Hepatocyte (in vitro differentiated cells): ENCODE results near the gene TBX10. TPM values are rescaled to one million over a fixed set of nuclear protein-coding genes. Genes with fewer than 3 reads are reported as not detected.
A peak's percentile ranks its signal among the peaks of the same experiment; 100 is the strongest.

Experiments
- DNase-seq: peaks from one replicate; pipeline ENCODE4 v3.0.0-alpha.2; 2016; ENCODE audit warnings: low spot score
- H2AFZ ChIP-seq: fragments of 200-600 bp; sonication (generic); 2 replicates; pipeline ENCODE4 v1.6.0; 2016; ENCODE audit warnings: antibody characterized with exemption, mild to moderate bottlenecking
- H3K27ac ChIP-seq: fragments of 200-600 bp; sonication (generic); 2 replicates; pipeline ENCODE4 v1.5.1; 2016; ENCODE audit warnings: mild to moderate bottlenecking
- H3K27me3 ChIP-seq: fragments of 200-600 bp; sonication (generic); 2 replicates; pipeline ENCODE4 v1.6.1; 2016
- H3K36me3 ChIP-seq: fragments of 200-600 bp; sonication (generic); replicated peaks from 2 replicates; pipeline ENCODE4 v1.5.1; 2016; ENCODE audit warnings: low read depth; ENCODE audit not compliant: insufficient read depth
- H3K4me1 ChIP-seq: fragments of 200-600 bp; sonication (generic); 2 replicates; pipeline ENCODE4 v1.5.1; 2016; ENCODE audit warnings: mild to moderate bottlenecking, moderate library complexity; ENCODE audit not compliant: insufficient read depth
- H3K4me2 ChIP-seq: fragments of 200-600 bp; sonication (generic); 2 replicates; pipeline ENCODE4 v1.6.0; 2016
- H3K4me3 ChIP-seq: fragments of 200-600 bp; sonication (generic); 2 replicates; pipeline ENCODE4 v1.5.1; 2016; ENCODE audit warnings: mild to moderate bottlenecking
- H3K79me2 ChIP-seq: fragments of 200-600 bp; sonication (generic); 2 replicates; pipeline ENCODE4 v1.6.0; 2017; ENCODE audit warnings: mild to moderate bottlenecking
- H3K9me2 ChIP-seq: fragments of 200-600 bp; sonication (generic); replicated peaks from 2 replicates; pipeline ENCODE4 v1.6.0; 2017; ENCODE audit warnings: mild to moderate bottlenecking; ENCODE audit not compliant: insufficient read depth
- H3K9me3 ChIP-seq: fragments of 200-600 bp; sonication (generic); 2 replicates; pipeline ENCODE4 v1.5.1; 2016; ENCODE audit warnings: low read depth, mild to moderate bottlenecking
- H4K20me1 ChIP-seq: fragments of 200-600 bp; sonication (generic); 2 replicates; pipeline ENCODE4 v1.6.0; 2016; ENCODE audit warnings: mild to moderate bottlenecking; ENCODE audit not compliant: insufficient read depth, poor library complexity, severe bottlenecking
- EZH2 ChIP-seq: fragments of 200-600 bp; sonication (generic); IDR thresholded peaks from 2 replicates; pipeline ENCODE4 v1.6.1; 2016; ENCODE audit warnings: antibody characterized with exemption, mild to moderate bottlenecking, borderline replicate concordance
- EZH2phosphoT487 ChIP-seq: fragments of 200-600 bp; sonication (generic); IDR thresholded peaks from one replicate; pipeline ENCODE4 v1.6.1; 2018; ENCODE audit warnings: antibody characterized with exemption, mild to moderate bottlenecking, low read depth, moderate library complexity; ENCODE audit not compliant: unreplicated experiment, severe bottlenecking
- WGBS: methylation state at CpG from one replicate; pipeline ENCODE4 v1.1.6; 2016; ENCODE audit warnings: low lambda C conversion rate; ENCODE audit errors: missing lambda C conversion rate; 5-methylcytosine and 5-hydroxymethylcytosine counted together
- polyA plus RNA-seq: library from polyadenylated mRNA; unstranded; fragments of >200 nt; fragmentation: Nextera tagmentation; extraction: Ambion mirVana; gene quantifications from 2 replicates; pipeline ENCODE4 v1.2.1, GENCODE V29; 2016
- total RNA-seq: library from RNA; depleted of rRNA; stranded (reverse); fragments of >200 nt; gene quantifications from 2 replicates; pipeline ENCODE4 v1.2.3, GENCODE V29; 2014
- TF ChIP-seq, protein P1 (sequence below): fragments of 200-600 bp; sonication (generic); IDR thresholded peaks from 2 replicates; pipeline ENCODE4 v1.5.1; 2016; ENCODE audit warnings: antibody characterized with exemption, mild to moderate bottlenecking; ENCODE audit not compliant: poor library complexity

The TBX10 gene
- total and polyA plus RNA-seq, 2 experiments from 2014 or later = 0.34 to 0.70 TPM

DNA sequence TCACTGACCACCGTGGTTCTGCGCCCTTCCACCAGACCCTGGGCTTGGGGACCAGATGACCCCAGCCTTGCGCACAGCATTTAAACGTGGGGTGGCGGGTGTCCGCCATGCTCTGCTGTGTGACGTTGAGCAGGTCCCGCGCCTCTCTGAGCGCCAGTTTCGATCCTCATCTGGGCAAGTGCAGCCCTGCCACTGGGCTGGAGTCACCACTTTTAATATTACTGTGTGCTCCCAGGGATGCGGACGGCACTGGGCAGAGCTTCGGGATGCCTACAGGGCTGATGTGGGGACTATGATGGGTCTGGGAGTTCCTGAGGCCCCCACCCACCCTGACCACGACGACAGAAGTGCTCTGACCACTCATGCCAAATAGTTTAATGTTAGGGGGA lies 8.6 kb downstream of the TBX10 start:
- peaks cover 13% of the 10 kb centered on the region for H3K4me1 ChIP-seq
- H2AFZ ChIP-seq = peak overlapping the region; percentile 71
- WGBS = 63% methylated on average over 16 of the region's 16 CpGs

DNA sequence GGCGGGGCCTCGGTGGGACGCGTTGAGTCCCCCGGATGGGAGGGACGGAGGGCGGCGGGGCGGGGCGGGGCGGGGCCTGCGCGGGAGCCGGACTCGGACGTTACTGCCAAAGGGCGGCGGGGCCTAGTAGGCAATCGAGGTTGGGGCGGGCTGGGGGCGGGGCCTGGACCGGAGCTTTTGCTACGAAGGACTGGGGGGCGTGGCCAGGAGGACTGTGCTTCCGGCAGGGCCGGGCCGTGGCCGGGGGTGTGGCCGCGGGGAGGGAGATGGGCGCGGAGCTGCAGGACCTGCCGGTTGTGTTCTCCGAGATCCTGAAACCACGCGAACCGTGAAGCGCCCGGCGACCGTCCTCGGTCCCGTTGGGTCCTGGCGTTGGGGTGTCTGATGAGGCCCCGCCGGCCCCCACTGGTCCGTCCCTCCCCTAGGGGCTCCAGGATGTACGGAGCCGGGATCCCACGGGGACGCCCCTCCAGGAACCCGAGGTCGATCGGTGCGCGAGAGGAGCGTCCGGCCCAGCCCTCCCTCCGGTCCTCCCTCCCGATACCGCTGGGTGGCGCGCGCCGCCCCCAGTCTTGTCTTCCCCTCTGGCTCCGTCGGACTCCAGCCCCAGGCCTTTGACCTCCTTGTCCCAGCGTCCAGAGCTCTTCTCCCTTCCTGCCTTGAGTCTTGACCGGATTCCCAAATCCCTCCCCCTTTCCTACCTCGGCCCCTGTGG lies 9.2 kb downstream of the TBX10 start:
- Histone ChIP-seq H3K9me3 (no peaks in the 10 kb centered on the region), H3K9me2 (no peaks in the 10 kb centered on the region), H3K4me3 (peak overlapping the region; percentile 28), H3K4me2 (peak overlapping the region; percentile 87), H3K36me3 (no peaks in the 10 kb centered on the region), H3K79me2 (no peaks in the 10 kb centered on the region), H4K20me1 (no peaks in the 10 kb centered on the region), H3K27ac (peak overlapping the region; percentile 93), H3K4me1 (peaks cover 13% of the 10 kb centered on the region), H3K27me3 (no peaks in the 10 kb centered on the region), H2AFZ (peak overlapping the region; percentile 71)
- TF ChIP-seq EZH2phosphoT487 (no peak), EZH2 (no peak)
- TF ChIP-seq, protein P1, sequence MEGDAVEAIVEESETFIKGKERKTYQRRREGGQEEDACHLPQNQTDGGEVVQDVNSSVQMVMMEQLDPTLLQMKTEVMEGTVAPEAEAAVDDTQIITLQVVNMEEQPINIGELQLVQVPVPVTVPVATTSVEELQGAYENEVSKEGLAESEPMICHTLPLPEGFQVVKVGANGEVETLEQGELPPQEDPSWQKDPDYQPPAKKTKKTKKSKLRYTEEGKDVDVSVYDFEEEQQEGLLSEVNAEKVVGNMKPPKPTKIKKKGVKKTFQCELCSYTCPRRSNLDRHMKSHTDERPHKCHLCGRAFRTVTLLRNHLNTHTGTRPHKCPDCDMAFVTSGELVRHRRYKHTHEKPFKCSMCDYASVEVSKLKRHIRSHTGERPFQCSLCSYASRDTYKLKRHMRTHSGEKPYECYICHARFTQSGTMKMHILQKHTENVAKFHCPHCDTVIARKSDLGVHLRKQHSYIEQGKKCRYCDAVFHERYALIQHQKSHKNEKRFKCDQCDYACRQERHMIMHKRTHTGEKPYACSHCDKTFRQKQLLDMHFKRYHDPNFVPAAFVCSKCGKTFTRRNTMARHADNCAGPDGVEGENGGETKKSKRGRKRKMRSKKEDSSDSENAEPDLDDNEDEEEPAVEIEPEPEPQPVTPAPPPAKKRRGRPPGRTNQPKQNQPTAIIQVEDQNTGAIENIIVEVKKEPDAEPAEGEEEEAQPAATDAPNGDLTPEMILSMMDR = peak; percentile 81
- peak; percentile 100 for DNase-seq
- WGBS = 2% methylated on average over 26 of the region's 70 CpGs

More for the DNA sequence above, 8.6 kb downstream of the TBX10 start:
- Histone ChIP-seq H3K27me3 (no peaks in the 10 kb centered on the region), H3K27ac (peak overlapping the region; percentile 93), H3K36me3 (no peaks in the 10 kb centered on the region), H3K4me3 (peak overlapping the region; percentile 28), H3K79me2 (no peaks in the 10 kb centered on the region), H3K9me3 (no peaks in the 10 kb centered on the region), H3K4me2 (peak overlapping the region; percentile 87), H4K20me1 (no peaks in the 10 kb centered on the region), H3K9me2 (no peaks in the 10 kb centered on the region)
- DNase-seq = no peak
- TF ChIP-seq, protein P1 = no peak
- TF ChIP-seq EZH2phosphoT487 (no peak), EZH2 (no peak)

DNA sequence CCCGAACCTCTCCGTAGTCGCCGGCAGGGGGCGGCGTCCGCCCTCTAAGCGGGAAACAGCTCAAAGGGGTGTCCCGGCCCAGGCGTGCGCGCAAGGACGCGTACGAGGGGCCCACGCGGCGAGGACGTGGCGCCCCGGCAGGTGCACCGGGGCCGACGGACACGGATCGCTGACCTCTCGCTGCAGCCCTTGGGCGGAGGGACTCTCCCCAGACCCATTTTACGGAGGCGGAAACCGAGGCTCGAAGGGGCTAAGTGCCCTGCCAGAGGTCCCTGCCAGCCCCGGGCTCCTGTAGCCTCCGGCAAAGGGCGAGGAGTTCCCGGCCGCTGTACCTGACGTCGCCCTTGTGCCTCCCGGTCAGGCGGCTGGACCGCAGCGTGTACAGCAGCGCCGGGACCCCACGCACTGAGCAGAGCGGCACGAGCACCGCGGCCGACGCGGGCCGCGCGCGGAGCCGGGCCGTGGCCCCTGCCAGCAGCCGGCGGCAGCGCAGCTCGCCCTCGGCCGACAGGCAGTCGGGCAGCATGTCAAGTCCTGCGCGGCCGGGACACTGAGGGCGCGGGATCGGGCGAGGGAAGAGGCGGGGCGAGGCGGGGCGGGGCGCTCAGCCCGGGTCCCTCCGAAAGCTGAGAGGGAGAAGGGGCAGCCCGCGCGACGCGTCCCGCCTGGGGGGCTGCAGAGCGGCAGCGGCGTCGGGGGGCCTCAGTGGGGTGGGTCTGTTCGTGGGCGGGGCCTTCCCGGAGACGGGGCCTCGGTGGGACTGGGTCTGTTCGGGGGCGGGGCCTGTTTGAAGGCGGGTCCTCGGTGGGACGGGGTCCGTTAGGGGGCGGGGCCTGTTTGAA lies 10.0 kb downstream of the TBX10 start, which contains the start of gene NUDT8:
Gene NUDT8 (minus strand): TSS at position 552 of the 842 bp plus-strand sequence. CDS start 26 bp downstream, at position 526.
- TF ChIP-seq EZH2 (no peak), EZH2phosphoT487 (no peak)
- TF ChIP-seq, protein P1 = peak; percentile 93
- H2AFZ ChIP-seq = peak within 1 kb of the TSS; percentile 71

More for the DNA sequence above, 10.0 kb downstream of the TBX10 start, which contains the start of gene NUDT8:
- WGBS = 2% methylated on average over 73 of the region's 102 CpGs
- no peaks in the 10 kb centered on the region for H4K20me1 ChIP-seq
- H3K36me3 ChIP-seq = no peaks in the 10 kb centered on the region
- DNase-seq = peak; percentile 93
- H3K79me2 ChIP-seq = no peaks in the 10 kb centered on the region
- H3K27me3 ChIP-seq = no peaks in the 10 kb centered on the region
- peak within 1 kb of the TSS; percentile 32 for H3K4me3 ChIP-seq
- H3K9me2 ChIP-seq = no peaks in the 10 kb centered on the region
- H3K9me3 ChIP-seq = no peaks in the 10 kb centered on the region
- H3K27ac ChIP-seq = peak within 1 kb of the TSS; percentile 93
- H3K4me2 ChIP-seq = peak within 1 kb of the TSS; percentile 98
- H3K4me1 ChIP-seq = peaks cover 13% of the 10 kb centered on the region
